CD14-positive monocyte (primary cell): ENCODE measurements around the gene GRID2. TPM values are rescaled to one million over a fixed set of nuclear protein-coding genes. Genes with fewer than 3 reads are reported as not detected.
A peak's percentile ranks its signal among the peaks of the same experiment; 100 is the strongest.

Experiments
- DNase-seq, 3 donors: peaks; one replicate each; pipeline ENCODE4 v3.0.0-alpha.2; 2011 to 2022
- H2AFZ ChIP-seq: 2 replicates; pipeline ENCODE4 v1.6.0; 2012; ENCODE audit warnings: mild to moderate bottlenecking, low read depth, low read length, inconsistent platforms; ENCODE audit not compliant: insufficient read depth, poor library complexity, severe bottlenecking
- H3K27ac ChIP-seq, 2 donors: 1 replicate in 1 of 2; 2 replicates in 1 of 2; pipeline ENCODE4 v1.5.1; 2012 to 2013; ENCODE audit warnings: low read length in 2 of 2, control low read depth in 1 of 2, inconsistent platforms in 1 of 2, low read depth in 1 of 2, mild to moderate bottlenecking in 1 of 2
- H3K27me3 ChIP-seq, 2 donors: one replicate each; pipeline versions ENCODE4 v1.6.0 to v1.6.1; 2011 to 2013; ENCODE audit warnings: low read length in 2 of 2; ENCODE audit not compliant: control insufficient read depth in 2 of 2, insufficient read depth in 2 of 2
- H3K36me3 ChIP-seq, 2 donors: replicated peaks in 1 of 2; 1 replicate in 1 of 2; 2 replicates in 1 of 2; pipeline versions ENCODE4 v1.5.1 to v1.6.1; 2012 to 2013; ENCODE audit warnings: low read length in 2 of 2, control low read depth in 1 of 2, inconsistent platforms in 1 of 2, mild to moderate bottlenecking in 1 of 2; ENCODE audit not compliant: insufficient read depth in 2 of 2, control insufficient read depth in 1 of 2
- H3K4me1 ChIP-seq, 2 donors: 1 replicate in 1 of 2; 2 replicates in 1 of 2; pipeline versions ENCODE4 v1.5.1 to v1.6.1; 2012 to 2013; ENCODE audit warnings: low read length in 2 of 2, control low read depth in 1 of 2, inconsistent platforms in 1 of 2, mild to moderate bottlenecking in 1 of 2, moderate library complexity in 1 of 2; ENCODE audit not compliant: insufficient read depth in 2 of 2, control insufficient read depth in 1 of 2
- H3K4me2 ChIP-seq: replicated peaks from 2 replicates; pipeline ENCODE3; 2012; ENCODE audit warnings: low read length, moderate library complexity, mild to moderate bottlenecking; ENCODE audit not compliant: poor library complexity, severe bottlenecking; ENCODE audit errors: extremely low read depth
- H3K4me3 ChIP-seq, 3 experiments: fragments of 200-600 bp in 1 of 3; sonication (generic) in 1 of 3; replicated peaks in 1 of 3; 1 replicate in 2 of 3; 2 replicates in 1 of 3; pipeline ENCODE4 v1.5.1; 2011 to 2013; ENCODE audit warnings: low read length in 3 of 3, mild to moderate bottlenecking in 3 of 3, control low read depth in 2 of 3, low read depth in 2 of 3, inconsistent platforms in 1 of 3, moderate library complexity in 1 of 3
- H3K79me2 ChIP-seq: 2 replicates; pipeline ENCODE4 v1.6.0; 2012; ENCODE audit warnings: mild to moderate bottlenecking, control low read depth, inconsistent platforms, low read length, moderate library complexity; ENCODE audit not compliant: insufficient read depth
- H3K9ac ChIP-seq: 2 replicates; pipeline ENCODE4 v1.6.0; 2017; ENCODE audit warnings: low read length, mild to moderate bottlenecking; ENCODE audit not compliant: insufficient read depth, poor library complexity, severe bottlenecking
- H3K9me3 ChIP-seq, 2 donors: replicated peaks in 1 of 2; 1 replicate in 1 of 2; 2 replicates in 1 of 2; pipeline versions ENCODE4 v1.5.1 to v1.6.1; 2012 to 2013; ENCODE audit warnings: low read length in 2 of 2, control low read depth in 1 of 2; ENCODE audit not compliant: control insufficient read depth in 1 of 2, insufficient read depth in 1 of 2
- H4K20me1 ChIP-seq: 2 replicates; pipeline ENCODE4 v1.6.0; 2012; ENCODE audit warnings: mild to moderate bottlenecking, low read length, control low read depth, moderate library complexity; ENCODE audit not compliant: insufficient read depth
- H3K27ac Mint-ChIP-seq, 7 donors: one replicate each; pipeline ENCODE4 v1.8.0; 2020; ENCODE audit warnings: mild to moderate bottlenecking in 7 of 7, mixed read lengths in 7 of 7, moderate library complexity in 6 of 7, inconsistent platforms in 2 of 7
- H3K27me3 Mint-ChIP-seq, 3 donors: one replicate each; pipeline ENCODE4 v1.8.0; 2021 to 2022; ENCODE audit warnings: low read depth in 3 of 3, mild to moderate bottlenecking in 3 of 3, mixed read lengths in 3 of 3, moderate library complexity in 3 of 3, inconsistent platforms in 1 of 3
- H3K36me3 Mint-ChIP-seq, 2 donors: one replicate each; pipeline ENCODE4 v1.8.0; 2020; ENCODE audit warnings: mixed read lengths in 2 of 2, inconsistent platforms in 1 of 2, mild to moderate bottlenecking in 1 of 2
- H3K4me1 Mint-ChIP-seq: one replicate; pipeline ENCODE4 v1.8.0; 2020; ENCODE audit warnings: mild to moderate bottlenecking, mixed read lengths
- H3K4me3 Mint-ChIP-seq, 2 donors: one replicate each; pipeline ENCODE4 v1.8.0; 2020; ENCODE audit warnings: mild to moderate bottlenecking in 2 of 2, mixed read lengths in 2 of 2, moderate library complexity in 1 of 2
- H3K9me3 Mint-ChIP-seq, 7 donors: one replicate each; pipeline ENCODE4 v1.8.0; 2020 to 2022; ENCODE audit warnings: mixed read lengths in 7 of 7, mild to moderate bottlenecking in 6 of 7, moderate library complexity in 6 of 7, inconsistent platforms in 2 of 7
- WGBS: methylation state at CpG from one replicate; pipeline ENCODE4 v1.1.5; 2013; ENCODE audit warnings: missing lambda C conversion rate; ENCODE audit not compliant: insufficient coverage; 5-methylcytosine and 5-hydroxymethylcytosine counted together
- intact Hi-C, 2 donors: fragments of 100-400 bp; cut with micrococcal nuclease; formaldehyde crosslinking; loops; one replicate each; pipeline versions ENCODE4 v1.15.0 to v1.15.1; 2023
- polyA plus RNA-seq, 3 donors: library from polyadenylated mRNA; depleted of rRNA in 1 of 3; unstranded in 2 of 3; stranded (reverse) in 1 of 3; fragments of 300-500 nt in 2 of 3; fragments of >200 nt in 1 of 3; fragmentation: Illumina TruSeq in 2 of 3; gene quantifications; 1 replicate in 2 of 3; 2 replicates in 1 of 3; pipeline ENCODE4 v1.2.3, GENCODE V29; 2012 to 2021
- TF ChIP-seq, protein P1 (sequence below): fragments of 200-600 bp; IDR thresholded peaks from one replicate; pipeline ENCODE4 v1.8.0; 2022; ENCODE audit warnings: antibody characterized with exemption, mild to moderate bottlenecking

The GRID2 gene
- polyA plus RNA-seq, 3 donors, result not detected

DNA sequence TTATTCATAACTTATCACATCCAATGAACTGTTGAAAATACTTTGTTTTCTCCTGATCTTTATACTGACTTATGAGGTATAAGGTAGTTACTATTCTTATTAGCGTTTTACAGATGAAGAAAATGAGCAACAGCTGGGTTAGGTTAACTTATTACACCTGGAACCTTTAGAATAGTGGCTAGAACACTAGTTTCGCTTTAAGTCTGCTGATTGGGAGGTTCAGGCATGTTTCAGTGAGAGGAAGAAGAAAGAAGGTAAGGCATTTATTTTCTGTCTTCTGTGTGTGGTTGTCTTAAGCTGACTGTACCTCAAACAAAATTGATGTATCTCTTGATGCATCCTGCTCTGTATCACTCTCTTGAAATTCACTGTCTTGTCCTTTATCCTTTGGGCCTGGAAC, 302.5 kb downstream of the GRID2 start:
- H3K79me2 ChIP-seq, result no peaks in the 10 kb centered on the region
- 100% methylated on average over 1 of the region's 2 CpGs for WGBS
- H3K4me3 ChIP-seq, result no peak overlapping the region
- no peaks in the 10 kb centered on the region for H3K4me1 ChIP-seq
- Mint-ChIP-seq H3K27ac (peak overlapping the region in 1 of 7 donors; percentile 60), H3K9me3 (peaks cover 0 to 3% (median 2%) of the 10 kb centered on the region in 7 donors), H3K4me1 (no peaks in the 10 kb centered on the region), H3K4me3 (no peak overlapping the region), H3K27me3 (no peaks in the 10 kb centered on the region), H3K36me3 (no peaks in the 10 kb centered on the region)
- no peak overlapping the region for H3K4me2 ChIP-seq
- no peaks in the 10 kb centered on the region for H4K20me1 ChIP-seq
- no peak overlapping the region for H2AFZ ChIP-seq
- TF ChIP-seq, protein P1, sequence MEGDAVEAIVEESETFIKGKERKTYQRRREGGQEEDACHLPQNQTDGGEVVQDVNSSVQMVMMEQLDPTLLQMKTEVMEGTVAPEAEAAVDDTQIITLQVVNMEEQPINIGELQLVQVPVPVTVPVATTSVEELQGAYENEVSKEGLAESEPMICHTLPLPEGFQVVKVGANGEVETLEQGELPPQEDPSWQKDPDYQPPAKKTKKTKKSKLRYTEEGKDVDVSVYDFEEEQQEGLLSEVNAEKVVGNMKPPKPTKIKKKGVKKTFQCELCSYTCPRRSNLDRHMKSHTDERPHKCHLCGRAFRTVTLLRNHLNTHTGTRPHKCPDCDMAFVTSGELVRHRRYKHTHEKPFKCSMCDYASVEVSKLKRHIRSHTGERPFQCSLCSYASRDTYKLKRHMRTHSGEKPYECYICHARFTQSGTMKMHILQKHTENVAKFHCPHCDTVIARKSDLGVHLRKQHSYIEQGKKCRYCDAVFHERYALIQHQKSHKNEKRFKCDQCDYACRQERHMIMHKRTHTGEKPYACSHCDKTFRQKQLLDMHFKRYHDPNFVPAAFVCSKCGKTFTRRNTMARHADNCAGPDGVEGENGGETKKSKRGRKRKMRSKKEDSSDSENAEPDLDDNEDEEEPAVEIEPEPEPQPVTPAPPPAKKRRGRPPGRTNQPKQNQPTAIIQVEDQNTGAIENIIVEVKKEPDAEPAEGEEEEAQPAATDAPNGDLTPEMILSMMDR, result no peak
- intact Hi-C loops, result no loop called here
- no peaks in the 10 kb centered on the region for H3K27me3 ChIP-seq
- H3K9me3 ChIP-seq, result no peaks in the 10 kb centered on the region
- no peak overlapping the region for H3K9ac ChIP-seq
- no peak overlapping the region for H3K27ac ChIP-seq
- DNase-seq, result no peak
- no peaks in the 10 kb centered on the region for H3K36me3 ChIP-seq

DNA sequence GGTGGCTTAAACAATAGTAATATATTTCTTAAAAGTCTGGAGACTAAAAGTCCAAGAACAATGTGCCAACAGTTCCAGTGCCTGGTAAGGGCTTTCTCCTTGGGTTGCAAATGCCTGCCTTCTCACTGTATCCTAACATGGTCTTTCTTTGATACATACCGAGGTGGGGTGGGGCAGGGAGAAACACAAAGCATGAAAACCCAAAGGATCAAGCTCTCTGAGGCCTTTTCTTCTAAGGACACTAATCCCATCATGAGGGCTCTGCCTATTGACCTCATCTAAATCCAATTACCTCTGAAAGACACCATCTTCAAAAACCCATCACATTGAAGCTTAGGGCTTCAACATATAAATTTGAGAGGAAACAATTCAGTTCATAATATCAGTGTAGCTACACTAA, 311.3 kb downstream of the GRID2 start:
- no peak overlapping the region for H3K27ac ChIP-seq
- no peaks in the 10 kb centered on the region for H3K79me2 ChIP-seq
- no peaks in the 10 kb centered on the region for H3K4me1 ChIP-seq
- Mint-ChIP-seq H3K27me3 (peaks cover 0 to 2% (median 0%) of the 10 kb centered on the region in 3 donors), H3K4me1 (no peaks in the 10 kb centered on the region), H3K9me3 (peaks cover 0 to 2% (median 0%) of the 10 kb centered on the region in 7 donors), H3K27ac (no peak overlapping the region), H3K36me3 (no peaks in the 10 kb centered on the region), H3K4me3 (no peak overlapping the region)
- H3K9ac ChIP-seq, result no peak overlapping the region
- no peak for DNase-seq
- no peaks in the 10 kb centered on the region for H4K20me1 ChIP-seq
- no peak overlapping the region for H2AFZ ChIP-seq
- TF ChIP-seq, protein P1, result no peak
- no peaks in the 10 kb centered on the region for H3K27me3 ChIP-seq
- no peaks in the 10 kb centered on the region for H3K36me3 ChIP-seq
- intact Hi-C loops, result no loop called here
- no peak overlapping the region for H3K4me3 ChIP-seq
- no peaks in the 10 kb centered on the region for H3K9me3 ChIP-seq
- no peak overlapping the region for H3K4me2 ChIP-seq
- 71% methylated on average over 1 of the region's 1 CpG for WGBS
